HepG2 (cell line): Measurements from ENCODE around the gene TEX30. TPM values are rescaled to one million over a fixed set of nuclear protein-coding genes. Genes with fewer than 3 reads are reported as not detected.

Experiments used
- ARID5B ChIP-seq: IDR thresholded peaks from 2 replicates; pipeline ENCODE4 v1.4.0; 2020; ENCODE audit warnings: mild to moderate bottlenecking, missing genetic modification reagents
- CENPX ChIP-seq: sonication (generic); formaldehyde crosslinking; IDR thresholded peaks from 2 replicates; pipeline ENCODE4 v1.9.0; 2021; ENCODE audit warnings: mild to moderate bottlenecking, missing genetic modification reagents, moderate library complexity
- FOXA3 ChIP-seq: IDR thresholded peaks from 2 replicates; pipeline ENCODE4 v1.6.1; 2016; ENCODE audit warnings: missing genetic modification reagents, missing compliant biosample characterization
- GATAD2A ChIP-seq: IDR thresholded peaks from 2 replicates; pipeline ENCODE4 v1.6.1; 2016
- HOXA5 ChIP-seq: sonication (generic); formaldehyde crosslinking; IDR thresholded peaks from 2 replicates; pipeline ENCODE4 v1.4.0; 2020; ENCODE audit warnings: missing genetic modification reagents
- KDM4B ChIP-seq: sonication (generic); formaldehyde crosslinking; IDR thresholded peaks from 2 replicates; pipeline ENCODE4 v1.4.0; 2020; ENCODE audit warnings: missing genetic modification reagents
- MED1 ChIP-seq: sonication (generic); formaldehyde crosslinking; IDR thresholded peaks from 2 replicates; pipeline ENCODE4 v1.4.0; 2020; ENCODE audit warnings: missing genetic modification reagents
- MLXIP ChIP-seq: sonication (generic); formaldehyde crosslinking; IDR thresholded peaks from 2 replicates; pipeline ENCODE4 v1.9.0; 2021; ENCODE audit warnings: missing genetic modification reagents, borderline replicate concordance
- MTF2 ChIP-seq: sonication (generic); formaldehyde crosslinking; IDR thresholded peaks from 2 replicates; pipeline ENCODE4 v1.5.0; 2020; ENCODE audit warnings: missing genetic modification reagents, borderline replicate concordance
- NCOR1 ChIP-seq: fragments of 200-600 bp; sonication (generic); IDR thresholded peaks from 2 replicates; pipeline ENCODE4 v1.7.0; 2017; ENCODE audit warnings: antibody characterized with exemption, low read length, borderline replicate concordance
- PAF1 ChIP-seq: IDR thresholded peaks from 2 replicates; pipeline ENCODE4 v1.6.1; 2016; ENCODE audit warnings: missing genetic modification reagents, missing compliant biosample characterization
- PAXIP1 ChIP-seq: sonication (generic); formaldehyde crosslinking; conservative IDR thresholded peaks from 2 replicates; pipeline ENCODE4 v1.4.0; 2020; ENCODE audit warnings: mild to moderate bottlenecking, missing genetic modification reagents, moderate library complexity
- PHF5A ChIP-seq: IDR thresholded peaks from one replicate; pipeline ENCODE4 v1.6.1; 2018; ENCODE audit warnings: low read depth, missing genetic modification reagents; ENCODE audit not compliant: unreplicated experiment
- TEF ChIP-seq: sonication (generic); formaldehyde crosslinking; IDR thresholded peaks from 2 replicates; pipeline ENCODE4 v1.5.0; 2020; ENCODE audit warnings: missing genetic modification reagents
- TOPORS ChIP-seq: sonication (generic); formaldehyde crosslinking; IDR thresholded peaks from 2 replicates; pipeline ENCODE4 v1.8.0; 2023; ENCODE audit warnings: mild to moderate bottlenecking, missing genetic modification reagents
- ZNF160 ChIP-seq: sonication (generic); formaldehyde crosslinking; IDR thresholded peaks from 2 replicates; pipeline ENCODE4 v1.8.0; 2022; ENCODE audit warnings: mild to moderate bottlenecking, inconsistent platforms, missing genetic modification reagents
- ZNF784 ChIP-seq: sonication (generic); formaldehyde crosslinking; IDR thresholded peaks from 2 replicates; pipeline ENCODE4 v1.5.1; 2020; ENCODE audit warnings: missing genetic modification reagents, mild to moderate bottlenecking, borderline replicate concordance
- ZNF839 ChIP-seq: sonication (generic); formaldehyde crosslinking; IDR thresholded peaks from 2 replicates; pipeline ENCODE4 v1.4.0; 2020; ENCODE audit warnings: missing genetic modification reagents, mild to moderate bottlenecking, borderline replicate concordance
- polyA plus RNA-seq, 8 experiments: library from polyadenylated mRNA; depleted of rRNA in 3 of 8; stranded (reverse) in 7 of 8; unstranded in 1 of 8; fragments of >200 nt; fragmentation: Illumina TruSeq in 4 of 8; extraction: Trizol in 4 of 8; gene quantifications; 2 replicates each; pipeline versions ENCODE4 v1.2.1 to v1.2.3, GENCODE V29; 2011 to 2016; ENCODE audit warnings: low read depth in 4 of 8, missing spikeins in 1 of 8, mixed read lengths in 1 of 8; ENCODE audit not compliant: insufficient read depth in 1 of 8
- total RNA-seq, 5 experiments: library from RNA; depleted of rRNA; stranded (reverse); fragments of >200 nt; fragmentation: Illumina TruSeq; extraction: Trizol; gene quantifications; 2 replicates each; pipeline ENCODE4 v1.2.3, GENCODE V29; 2016; ENCODE audit warnings: low read depth in 1 of 5

TEX30 gene
- total and polyA plus RNA-seq, 2 of the 13 experiments (the other 11 are each of a cell fraction or from before 2014, with no cell fraction given), result 0.60 to 1.2 TPM

GRCh38 chr13:102799426-102800144 lies 26.0 kb upstream of the TEX30 start (continued):
- TF ChIP-seq KDM4B, result no peak
- no peak for TF ChIP-seq ZNF839 (CRISPR knock-in tag)
- TF ChIP-seq TOPORS (CRISPR knock-in tag), result no peak
- TF ChIP-seq PAF1 (CRISPR knock-in tag), result no peak
- TF ChIP-seq NCOR1, result no peak
- TF ChIP-seq MTF2 (CRISPR knock-in tag), result no peak
- TF ChIP-seq MED1 (CRISPR knock-in tag), result no peak
- TF ChIP-seq ARID5B (CRISPR knock-in tag), result no peak
- TF ChIP-seq HOXA5 (CRISPR knock-in tag), result no peak
- TF ChIP-seq TEF, result no peak
- TF ChIP-seq GATAD2A, result 0 out of 2 replicates have a peak, but pooled peaks have one; percentile 4
- TF ChIP-seq FOXA3, result no peak
- TF ChIP-seq PAXIP1 (CRISPR knock-in tag), result no peak
- no peak for TF ChIP-seq MLXIP (CRISPR knock-in tag)
- TF ChIP-seq ZNF160 (CRISPR knock-in tag), result no peak
- TF ChIP-seq PHF5A (CRISPR knock-in tag), result no peak
- TF ChIP-seq ZNF784 (CRISPR knock-in tag), result no peak
- TF ChIP-seq CENPX (CRISPR knock-in tag), result no peak
